Hepatocyte (in vitro differentiated cells): ENCODE results near the gene KDM4B. TPM values are rescaled to one million over a fixed set of nuclear protein-coding genes. Genes with fewer than 3 reads are reported as not detected.

Source experiments
- DNase-seq: peaks from one replicate; pipeline ENCODE4 v3.0.0-alpha.2; 2016; ENCODE audit warnings: low spot score
- H2AFZ ChIP-seq: fragments of 200-600 bp; sonication (generic); 2 replicates; pipeline ENCODE4 v1.6.0; 2016; ENCODE audit warnings: antibody characterized with exemption, mild to moderate bottlenecking
- H3K27ac ChIP-seq: fragments of 200-600 bp; sonication (generic); 2 replicates; pipeline ENCODE4 v1.5.1; 2016; ENCODE audit warnings: mild to moderate bottlenecking
- H3K27me3 ChIP-seq: fragments of 200-600 bp; sonication (generic); 2 replicates; pipeline ENCODE4 v1.6.1; 2016
- H3K36me3 ChIP-seq: fragments of 200-600 bp; sonication (generic); replicated peaks from 2 replicates; pipeline ENCODE4 v1.5.1; 2016; ENCODE audit warnings: low read depth; ENCODE audit not compliant: insufficient read depth
- H3K4me1 ChIP-seq: fragments of 200-600 bp; sonication (generic); 2 replicates; pipeline ENCODE4 v1.5.1; 2016; ENCODE audit warnings: mild to moderate bottlenecking, moderate library complexity; ENCODE audit not compliant: insufficient read depth
- H3K4me2 ChIP-seq: fragments of 200-600 bp; sonication (generic); 2 replicates; pipeline ENCODE4 v1.6.0; 2016
- H3K4me3 ChIP-seq: fragments of 200-600 bp; sonication (generic); 2 replicates; pipeline ENCODE4 v1.5.1; 2016; ENCODE audit warnings: mild to moderate bottlenecking
- H3K79me2 ChIP-seq: fragments of 200-600 bp; sonication (generic); 2 replicates; pipeline ENCODE4 v1.6.0; 2017; ENCODE audit warnings: mild to moderate bottlenecking
- H3K9me2 ChIP-seq: fragments of 200-600 bp; sonication (generic); replicated peaks from 2 replicates; pipeline ENCODE4 v1.6.0; 2017; ENCODE audit warnings: mild to moderate bottlenecking; ENCODE audit not compliant: insufficient read depth
- H3K9me3 ChIP-seq: fragments of 200-600 bp; sonication (generic); 2 replicates; pipeline ENCODE4 v1.5.1; 2016; ENCODE audit warnings: low read depth, mild to moderate bottlenecking
- H4K20me1 ChIP-seq: fragments of 200-600 bp; sonication (generic); 2 replicates; pipeline ENCODE4 v1.6.0; 2016; ENCODE audit warnings: mild to moderate bottlenecking; ENCODE audit not compliant: insufficient read depth, poor library complexity, severe bottlenecking
- EZH2 ChIP-seq: fragments of 200-600 bp; sonication (generic); IDR thresholded peaks from 2 replicates; pipeline ENCODE4 v1.6.1; 2016; ENCODE audit warnings: antibody characterized with exemption, mild to moderate bottlenecking, borderline replicate concordance
- EZH2phosphoT487 ChIP-seq: fragments of 200-600 bp; sonication (generic); IDR thresholded peaks from one replicate; pipeline ENCODE4 v1.6.1; 2018; ENCODE audit warnings: antibody characterized with exemption, mild to moderate bottlenecking, low read depth, moderate library complexity; ENCODE audit not compliant: unreplicated experiment, severe bottlenecking
- WGBS: methylation state at CpG from one replicate; pipeline ENCODE4 v1.1.6; 2016; ENCODE audit warnings: low lambda C conversion rate; ENCODE audit errors: missing lambda C conversion rate; 5-methylcytosine and 5-hydroxymethylcytosine counted together
- polyA plus RNA-seq: library from polyadenylated mRNA; unstranded; fragments of >200 nt; fragmentation: Nextera tagmentation; extraction: Ambion mirVana; gene quantifications from 2 replicates; pipeline ENCODE4 v1.2.1, GENCODE V29; 2016
- total RNA-seq: library from RNA; depleted of rRNA; stranded (reverse); fragments of >200 nt; gene quantifications from 2 replicates; pipeline ENCODE4 v1.2.3, GENCODE V29; 2014
- TF ChIP-seq, protein P1 (sequence below): fragments of 200-600 bp; sonication (generic); IDR thresholded peaks from 2 replicates; pipeline ENCODE4 v1.5.1; 2016; ENCODE audit warnings: antibody characterized with exemption, mild to moderate bottlenecking; ENCODE audit not compliant: poor library complexity

The KDM4B gene
- total and polyA plus RNA-seq, 2 experiments from 2014 or later: 22.2 to 29.6 TPM

DNA sequence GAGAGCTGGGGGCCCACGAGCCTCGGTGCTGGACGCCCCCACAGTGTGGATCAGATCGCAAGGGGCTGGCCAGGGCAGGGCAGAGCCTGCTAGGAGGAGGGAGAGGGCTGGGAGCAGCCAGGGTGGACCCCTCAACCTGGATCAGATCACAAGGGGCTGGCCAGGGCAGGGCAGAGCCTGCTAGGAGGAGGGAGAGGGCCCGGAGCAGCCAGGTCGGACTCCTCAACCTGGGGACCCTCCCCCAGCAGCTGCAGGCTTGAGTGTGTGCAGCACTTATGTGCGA is 126.6 kb downstream of the KDM4B start:
- TF ChIP-seq EZH2phosphoT487 (no peak), EZH2 (no peak)
- TF ChIP-seq, protein P1, sequence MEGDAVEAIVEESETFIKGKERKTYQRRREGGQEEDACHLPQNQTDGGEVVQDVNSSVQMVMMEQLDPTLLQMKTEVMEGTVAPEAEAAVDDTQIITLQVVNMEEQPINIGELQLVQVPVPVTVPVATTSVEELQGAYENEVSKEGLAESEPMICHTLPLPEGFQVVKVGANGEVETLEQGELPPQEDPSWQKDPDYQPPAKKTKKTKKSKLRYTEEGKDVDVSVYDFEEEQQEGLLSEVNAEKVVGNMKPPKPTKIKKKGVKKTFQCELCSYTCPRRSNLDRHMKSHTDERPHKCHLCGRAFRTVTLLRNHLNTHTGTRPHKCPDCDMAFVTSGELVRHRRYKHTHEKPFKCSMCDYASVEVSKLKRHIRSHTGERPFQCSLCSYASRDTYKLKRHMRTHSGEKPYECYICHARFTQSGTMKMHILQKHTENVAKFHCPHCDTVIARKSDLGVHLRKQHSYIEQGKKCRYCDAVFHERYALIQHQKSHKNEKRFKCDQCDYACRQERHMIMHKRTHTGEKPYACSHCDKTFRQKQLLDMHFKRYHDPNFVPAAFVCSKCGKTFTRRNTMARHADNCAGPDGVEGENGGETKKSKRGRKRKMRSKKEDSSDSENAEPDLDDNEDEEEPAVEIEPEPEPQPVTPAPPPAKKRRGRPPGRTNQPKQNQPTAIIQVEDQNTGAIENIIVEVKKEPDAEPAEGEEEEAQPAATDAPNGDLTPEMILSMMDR: no peak
- 85% methylated on average over 7 of the region's 7 CpGs for WGBS
- no peak overlapping the region for H3K4me2 ChIP-seq
- H3K4me3 ChIP-seq: no peak overlapping the region
- no peaks in the 10 kb centered on the region for H4K20me1 ChIP-seq
- H3K9me2 ChIP-seq: no peaks in the 10 kb centered on the region
- peaks cover 20% of the 10 kb centered on the region for H3K4me1 ChIP-seq
- no peak overlapping the region for H2AFZ ChIP-seq
- no peak for DNase-seq
- H3K27me3 ChIP-seq: no peaks in the 10 kb centered on the region
- H3K27ac ChIP-seq: no peak overlapping the region
- H3K79me2 ChIP-seq: peaks cover 4% of the 10 kb centered on the region
- H3K36me3 ChIP-seq: no peaks in the 10 kb centered on the region
- peaks cover 15% of the 10 kb centered on the region for H3K9me3 ChIP-seq

DNA sequence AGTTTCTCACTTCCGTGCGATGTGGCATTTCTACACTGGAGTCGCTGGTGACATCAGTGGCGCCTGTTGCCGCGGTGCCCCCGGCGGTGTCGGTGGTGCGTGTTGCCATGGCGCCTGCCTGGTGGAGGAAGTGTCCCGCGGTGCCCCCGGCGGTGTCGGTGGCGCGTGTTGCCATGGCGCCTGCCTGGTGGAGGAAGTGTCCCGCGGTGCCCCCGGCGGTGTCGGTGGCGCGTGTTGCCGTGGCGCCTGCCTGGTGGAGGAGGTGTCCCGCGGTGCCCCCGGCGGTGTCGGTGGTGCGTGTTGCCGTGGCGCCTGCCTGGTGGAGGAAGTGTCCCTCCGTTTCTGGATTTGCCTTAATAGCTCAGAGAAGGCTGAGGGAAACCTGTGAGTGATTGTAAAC is 127.6 kb downstream of the KDM4B start:
- TF ChIP-seq, protein P1: no peak
- TF ChIP-seq EZH2 (no peak), EZH2phosphoT487 (no peak)
- H3K36me3 ChIP-seq: no peaks in the 10 kb centered on the region
- H3K9me2 ChIP-seq: no peaks in the 10 kb centered on the region
- no peak overlapping the region for H3K4me3 ChIP-seq
- no peak for DNase-seq
- no peaks in the 10 kb centered on the region for H3K27me3 ChIP-seq
- peaks cover 12% of the 10 kb centered on the region for H3K4me1 ChIP-seq
- H4K20me1 ChIP-seq: no peaks in the 10 kb centered on the region
- H3K9me3 ChIP-seq: peaks cover 15% of the 10 kb centered on the region
- H3K79me2 ChIP-seq: peaks cover 4% of the 10 kb centered on the region
- no peak overlapping the region for H3K4me2 ChIP-seq
- 98% methylated on average over 16 of the region's 37 CpGs for WGBS
- no peak overlapping the region for H3K27ac ChIP-seq
- H2AFZ ChIP-seq: no peak overlapping the region

DNA sequence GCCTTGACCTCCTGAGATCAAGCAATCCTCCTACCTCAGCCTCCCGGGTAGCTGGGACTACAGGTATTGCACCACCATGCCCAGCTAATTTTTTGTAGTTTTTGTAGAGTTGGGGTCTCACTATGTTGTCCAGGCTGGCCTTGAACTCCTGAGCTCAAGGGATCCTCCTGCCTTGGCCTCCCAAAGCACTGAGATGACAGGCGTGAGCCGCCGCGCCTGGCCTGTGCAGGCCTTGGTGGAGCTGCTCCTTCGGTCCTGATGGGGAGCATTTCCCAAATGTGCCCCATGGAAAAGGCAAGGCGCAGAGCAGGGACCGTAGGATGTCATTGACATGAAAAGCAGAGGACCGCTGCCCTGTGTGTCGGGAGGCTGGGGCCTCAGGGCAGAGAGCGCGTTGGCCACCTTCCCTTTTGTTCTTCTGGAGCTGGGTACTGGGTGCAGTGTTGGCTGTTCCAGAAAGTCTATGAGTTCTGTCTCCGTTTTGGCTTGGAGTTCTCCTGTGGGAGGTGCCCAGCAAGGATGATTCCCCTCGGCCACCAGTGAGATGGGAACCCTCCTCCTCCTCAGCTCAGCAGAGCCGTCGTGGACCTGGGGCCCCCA is 128.5 kb downstream of the KDM4B start:
- Histone ChIP-seq H3K4me3 (no peak overlapping the region), H4K20me1 (no peaks in the 10 kb centered on the region), H3K27me3 (no peaks in the 10 kb centered on the region), H3K9me2 (no peaks in the 10 kb centered on the region), H3K9me3 (peaks cover 15% of the 10 kb centered on the region), H3K4me2 (no peak overlapping the region), H3K36me3 (no peaks in the 10 kb centered on the region), H3K79me2 (peaks cover 4% of the 10 kb centered on the region), H2AFZ (no peak overlapping the region), H3K4me1 (peaks cover 5% of the 10 kb centered on the region), H3K27ac (no peak overlapping the region)
- WGBS: 91% methylated on average over 16 of the region's 16 CpGs
- DNase-seq: no peak
- TF ChIP-seq EZH2phosphoT487: no peak
- TF ChIP-seq EZH2: no peak
- TF ChIP-seq, protein P1: no peak
